ENCODE results near the gene TNIK. TPM values are rescaled to one million over a fixed set of nuclear protein-coding genes. Genes with fewer than 3 reads are reported as not detected.

Gene TNIK
- total and polyA plus RNA-seq, 2 experiments from 2014 or later, result 7.4 to 13.8 TPM

GRCh38 chr3:171366043-171366442 is 94.2 kb downstream of the TNIK start:
- Histone ChIP-seq H3K4me3 (no peak overlapping the region), H2AFZ (no peak overlapping the region), H3K4me2 (no peak overlapping the region), H3K36me3 (replicated peaks; ENCODE audit: insufficient read depth, low read depth) (no peaks in the 10 kb centered on the region), H3K27me3 (no peaks in the 10 kb centered on the region), H4K20me1 (ENCODE audit: insufficient read depth, poor library complexity, severe bottlenecking) (no peaks in the 10 kb centered on the region), H3K9me3 (ENCODE audit: low read depth) (no peaks in the 10 kb centered on the region), H3K4me1 (ENCODE audit: insufficient read depth) (no peaks in the 10 kb centered on the region), H3K79me2 (peaks cover 29% of the 10 kb centered on the region), H3K27ac (no peak overlapping the region), H3K9me2 (replicated peaks; ENCODE audit: insufficient read depth) (no peaks in the 10 kb centered on the region)
- TF ChIP-seq CTCF (IDR thresholded peaks at IDR 0.05; ENCODE audit: poor library complexity), result no peak
- no peak for TF ChIP-seq EZH2phosphoT487 (IDR thresholded peaks at IDR 0.05; ENCODE audit: low read depth, severe bottlenecking, unreplicated experiment)
- TF ChIP-seq EZH2 (IDR thresholded peaks at IDR 0.05; ENCODE audit: borderline replicate concordance), result no peak
- DNase-seq (ENCODE audit: low spot score), result no peak
- 90% methylated on average over 1 of the region's 1 CpG for WGBS (ENCODE audit: low lambda C conversion rate, missing lambda C conversion rate)

- H4K20me1 ChIP-seq (ENCODE audit: insufficient read depth, poor library complexity, severe bottlenecking), result no peaks in the 10 kb centered on the region
- TF ChIP-seq EZH2phosphoT487 (IDR thresholded peaks at IDR 0.05; ENCODE audit: low read depth, severe bottlenecking, unreplicated experiment) (no peak), EZH2 (IDR thresholded peaks at IDR 0.05; ENCODE audit: borderline replicate concordance) (no peak), CTCF (IDR thresholded peaks at IDR 0.05; ENCODE audit: poor library complexity) (no peak)
- H3K79me2 ChIP-seq, result peaks cover 29% of the 10 kb centered on the region
- H3K9me2 ChIP-seq (replicated peaks; ENCODE audit: insufficient read depth), result no peaks in the 10 kb centered on the region
- no peaks in the 10 kb centered on the region for H3K9me3 ChIP-seq (ENCODE audit: low read depth)
- H3K4me2 ChIP-seq, result no peak overlapping the region
- H3K27ac ChIP-seq, result no peak overlapping the region
- no peak overlapping the region for H2AFZ ChIP-seq
- no peaks in the 10 kb centered on the region for H3K36me3 ChIP-seq (replicated peaks; ENCODE audit: insufficient read depth, low read depth)
- no peaks in the 10 kb centered on the region for H3K27me3 ChIP-seq
- no peak for DNase-seq (ENCODE audit: low spot score)
- H3K4me1 ChIP-seq (ENCODE audit: insufficient read depth), result no peaks in the 10 kb centered on the region
- no peak overlapping the region for H3K4me3 ChIP-seq
- 52% methylated on average over 2 of the region's 2 CpGs for WGBS (ENCODE audit: low lambda C conversion rate, missing lambda C conversion rate)
These were observed 94.7 kb downstream of the TNIK start for GRCh38 chr3:171365489-171365888.

GRCh38 chr3:171364500-171364899 is 95.7 kb downstream of the TNIK start:
- no peaks in the 10 kb centered on the region for H3K36me3 ChIP-seq (replicated peaks; ENCODE audit: insufficient read depth, low read depth)
- no peak overlapping the region for H3K4me2 ChIP-seq
- H3K9me2 ChIP-seq (replicated peaks; ENCODE audit: insufficient read depth), result no peaks in the 10 kb centered on the region
- TF ChIP-seq EZH2 (IDR thresholded peaks at IDR 0.05; ENCODE audit: borderline replicate concordance), result no peak
- TF ChIP-seq CTCF (IDR thresholded peaks at IDR 0.05; ENCODE audit: poor library complexity), result no peak
- TF ChIP-seq EZH2phosphoT487 (IDR thresholded peaks at IDR 0.05; ENCODE audit: low read depth, severe bottlenecking, unreplicated experiment), result no peak
- H3K79me2 ChIP-seq, result peaks cover 31% of the 10 kb centered on the region
- no peak overlapping the region for H3K4me3 ChIP-seq
- H4K20me1 ChIP-seq (ENCODE audit: insufficient read depth, poor library complexity, severe bottlenecking), result no peaks in the 10 kb centered on the region
- no peaks in the 10 kb centered on the region for H3K27me3 ChIP-seq
- no peak overlapping the region for H3K27ac ChIP-seq
- H3K4me1 ChIP-seq (ENCODE audit: insufficient read depth), result peaks cover under 1% of the 10 kb centered on the region
- no peak overlapping the region for H2AFZ ChIP-seq
- H3K9me3 ChIP-seq (ENCODE audit: low read depth), result no peaks in the 10 kb centered on the region
- no peak for DNase-seq (ENCODE audit: low spot score)

GRCh38 chr3:171363202-171363601 is 97.0 kb downstream of the TNIK start:
- 92% methylated on average over 2 of the region's 2 CpGs for WGBS (ENCODE audit: low lambda C conversion rate, missing lambda C conversion rate)
- H2AFZ ChIP-seq, result no peak overlapping the region
- H3K4me2 ChIP-seq, result no peak overlapping the region
- no peaks in the 10 kb centered on the region for H4K20me1 ChIP-seq (ENCODE audit: insufficient read depth, poor library complexity, severe bottlenecking)
- no peak overlapping the region for H3K4me3 ChIP-seq
- H3K27me3 ChIP-seq, result no peaks in the 10 kb centered on the region
- TF ChIP-seq CTCF (IDR thresholded peaks at IDR 0.05; ENCODE audit: poor library complexity) (no peak), EZH2 (IDR thresholded peaks at IDR 0.05; ENCODE audit: borderline replicate concordance) (no peak), EZH2phosphoT487 (IDR thresholded peaks at IDR 0.05; ENCODE audit: low read depth, severe bottlenecking, unreplicated experiment) (no peak)
- H3K4me1 ChIP-seq (ENCODE audit: insufficient read depth), result peaks cover 9% of the 10 kb centered on the region
- no peaks in the 10 kb centered on the region for H3K36me3 ChIP-seq (replicated peaks; ENCODE audit: insufficient read depth, low read depth)
- H3K27ac ChIP-seq, result peak overlapping the region; percentile 5
- no peak for DNase-seq (ENCODE audit: low spot score)
- no peaks in the 10 kb centered on the region for H3K9me3 ChIP-seq (ENCODE audit: low read depth)
- peaks cover 26% of the 10 kb centered on the region for H3K79me2 ChIP-seq
- no peaks in the 10 kb centered on the region for H3K9me2 ChIP-seq (replicated peaks; ENCODE audit: insufficient read depth)

All from hepatocyte (in vitro differentiated cells).